Kasumi-1 (cell line): ENCODE results near the gene THBS2.
A peak's percentile ranks its signal among the peaks of the same experiment; 100 is the strongest.
"Not testable (repeated sequence)": the region's sequence is repeated elsewhere in the genome, so short reads cannot be mapped to it uniquely, and the experiment has no call there.

Experiments used
- DNase-seq, 2 experiments: peaks; one replicate each; lab custom pipeline; 2025; lab: John Stamatoyannopoulos, UW

Gene THBS2

GRCh38 chr6:169253337-169254238 is at the start of gene THBS2:
Gene THBS2 (minus strand): TSS chr6:169253846. CDS start chr6:169250784, 3,062 bp downstream.
- no peak for DNase-seq

GRCh38 chr6:169302716-169303115 is 49.1 kb upstream of the THBS2 start:
- no peak for DNase-seq

GRCh38 chr6:169302255-169302654 is 48.6 kb upstream of the THBS2 start:
- DNase-seq = no peak

- DNase-seq = no peak
Measured at GRCh38 chr6:169300916-169301315, 47.3 kb upstream of the THBS2 start.

GRCh38 chr6:169298626-169299025 is 45.0 kb upstream of the THBS2 start:
- DNase-seq = not testable (repeated sequence)

GRCh38 chr6:169296622-169297021 is 43.0 kb upstream of the THBS2 start:
- DNase-seq = no peak

- no peak for DNase-seq
Measured at GRCh38 chr6:169296170-169296569, 42.5 kb upstream of the THBS2 start.

- no peak for DNase-seq
Measured at GRCh38 chr6:169293196-169293595, 39.5 kb upstream of the THBS2 start.

- DNase-seq = peak; percentile 70 to 84
Measured at GRCh38 chr6:169292338-169293124, 38.9 kb upstream of the THBS2 start.

GRCh38 chr6:169291646-169292337 is 38.1 kb upstream of the THBS2 start:
- no peak for DNase-seq

- DNase-seq = peak in 1 of 2 experiments; percentile 22
Measured at GRCh38 chr6:169291148-169291547, 37.5 kb upstream of the THBS2 start.

GRCh38 chr6:169289619-169290339 is 36.1 kb upstream of the THBS2 start:
- peak; percentile 26 to 44 for DNase-seq

- DNase-seq = no peak
Measured at GRCh38 chr6:169289257-169289618, 35.6 kb upstream of the THBS2 start.

- DNase-seq = no peak
Measured at GRCh38 chr6:169288591-169288990, 34.9 kb upstream of the THBS2 start.

GRCh38 chr6:169287675-169288074 is 34.0 kb upstream of the THBS2 start:
- DNase-seq = peak; percentile 29 to 34

GRCh38 chr6:169286961-169287360 is 33.3 kb upstream of the THBS2 start:
- no peak for DNase-seq

GRCh38 chr6:169285165-169285564 is 31.5 kb upstream of the THBS2 start:
- no peak for DNase-seq

- no peak for DNase-seq
Measured at GRCh38 chr6:169283924-169284323, 30.3 kb upstream of the THBS2 start.

- DNase-seq = no peak
Measured at GRCh38 chr6:169282043-169282442, 28.4 kb upstream of the THBS2 start.

GRCh38 chr6:169277619-169278018 is 24.0 kb upstream of the THBS2 start:
- no peak for DNase-seq

GRCh38 chr6:169274781-169275180 is 21.1 kb upstream of the THBS2 start:
- no peak for DNase-seq

GRCh38 chr6:169273511-169273910 is 19.9 kb upstream of the THBS2 start:
- DNase-seq = no peak
